H9 (cell line): Measurements from ENCODE around the gene EHD4. TPM values are rescaled to one million over a fixed set of nuclear protein-coding genes. Genes with fewer than 3 reads are reported as not detected.

ENCODE experiments used
- DNase-seq: peaks from one replicate; pipeline ENCODE4 v3.0.0-alpha.2; 2017
- H2AFZ ChIP-seq: one replicate; pipeline ENCODE4 v1.6.1; 2013; ENCODE audit warnings: mild to moderate bottlenecking, low read length, control low read depth, moderate library complexity
- H2AK5ac ChIP-seq: 2 replicates; pipeline ENCODE4 v1.6.1; 2013; ENCODE audit warnings: low read length, control low read depth, mixed read lengths; ENCODE audit not compliant: insufficient read length
- H2BK120ac ChIP-seq: one replicate; pipeline ENCODE4 v1.6.1; 2013; ENCODE audit warnings: low read depth, mild to moderate bottlenecking, low read length, control low read depth, inconsistent platforms; ENCODE audit not compliant: poor library complexity, severe bottlenecking
- H2BK12ac ChIP-seq: 2 replicates; pipeline ENCODE4 v1.6.1; 2013; ENCODE audit warnings: low read length, control low read depth, mixed read lengths, low read depth; ENCODE audit not compliant: insufficient read length
- H2BK15ac ChIP-seq: 2 replicates; pipeline ENCODE4 v1.6.1; 2013; ENCODE audit warnings: low read depth, low read length, control low read depth
- H2BK20ac ChIP-seq: one replicate; pipeline ENCODE4 v1.6.1; 2013; ENCODE audit warnings: low read depth, mild to moderate bottlenecking, low read length, control low read depth, inconsistent platforms; ENCODE audit not compliant: poor library complexity, severe bottlenecking
- H2BK5ac ChIP-seq: 2 replicates; pipeline ENCODE4 v1.6.1; 2013; ENCODE audit warnings: low read length, control low read depth, mixed read lengths; ENCODE audit not compliant: insufficient read length
- H3K14ac ChIP-seq: 2 replicates; pipeline ENCODE4 v1.6.1; 2013; ENCODE audit warnings: low read length, control low read depth; ENCODE audit not compliant: insufficient read depth
- H3K18ac ChIP-seq: 2 replicates; pipeline ENCODE4 v1.6.1; 2013; ENCODE audit warnings: low read depth, mild to moderate bottlenecking, mixed read lengths, low read length, control low read depth; ENCODE audit not compliant: insufficient read length
- H3K23ac ChIP-seq: 2 replicates; pipeline ENCODE4 v1.6.1; 2013; ENCODE audit warnings: low read length, control low read depth, mixed read lengths, low read depth; ENCODE audit not compliant: insufficient read length
- H3K23me2 ChIP-seq: 2 replicates; pipeline ENCODE4 v1.6.1; 2013; ENCODE audit warnings: low read depth, mild to moderate bottlenecking, mixed read lengths, low read length, control low read depth; ENCODE audit not compliant: insufficient read length, poor library complexity, severe bottlenecking
- H3K27ac ChIP-seq: 2 replicates; pipeline ENCODE4 v1.5.1; 2013; ENCODE audit warnings: low read length, control low read depth, mixed read lengths, low read depth; ENCODE audit not compliant: insufficient read length
- H3K27me3 ChIP-seq: 2 replicates; pipeline ENCODE4 v1.6.1; 2013; ENCODE audit warnings: low read length, control low read depth, inconsistent platforms; ENCODE audit not compliant: insufficient read depth
- H3K4ac ChIP-seq: 2 replicates; pipeline ENCODE4 v1.6.1; 2013; ENCODE audit warnings: low read depth, mild to moderate bottlenecking, control low read depth, inconsistent platforms, low read length, moderate library complexity
- H3K4me1 ChIP-seq: 2 replicates; pipeline ENCODE4 v1.6.1; 2013; ENCODE audit warnings: low read length, control low read depth, inconsistent platforms; ENCODE audit not compliant: insufficient read depth
- H3K4me2 ChIP-seq: 2 replicates; pipeline ENCODE4 v1.6.1; 2013; ENCODE audit warnings: low read length, control low read depth, mixed read lengths; ENCODE audit not compliant: insufficient read length, insufficient read depth
- H3K56ac ChIP-seq: 2 replicates; pipeline ENCODE4 v1.6.1; 2013; ENCODE audit warnings: low read depth, mild to moderate bottlenecking, mixed read lengths, low read length, control low read depth; ENCODE audit not compliant: insufficient read length
- H3K79me1 ChIP-seq: 2 replicates; pipeline ENCODE4 v1.6.1; 2013; ENCODE audit warnings: low read depth, mild to moderate bottlenecking, moderate library complexity, low read length, control low read depth, inconsistent platforms; ENCODE audit not compliant: insufficient read depth, poor library complexity, severe bottlenecking
- H3K79me2 ChIP-seq: 2 replicates; pipeline ENCODE4 v1.6.1; 2013; ENCODE audit warnings: low read length, control low read depth, inconsistent platforms; ENCODE audit not compliant: insufficient read depth
- H3K9ac ChIP-seq: 2 replicates; pipeline ENCODE4 v1.6.1; 2013; ENCODE audit warnings: low read length, control low read depth, mixed read lengths; ENCODE audit not compliant: insufficient read length; ENCODE audit errors: extremely low read depth
- H3K9me3 ChIP-seq: one replicate; pipeline ENCODE4 v1.6.1; 2013; ENCODE audit warnings: low read depth, low read length, inconsistent platforms; ENCODE audit not compliant: control insufficient read depth
- H3T11ph ChIP-seq: one replicate; pipeline ENCODE4 v1.6.1; 2013; ENCODE audit warnings: mild to moderate bottlenecking, low read length, control low read depth, inconsistent platforms
- H4K20me1 ChIP-seq: one replicate; pipeline ENCODE4 v1.6.1; 2013; ENCODE audit not compliant: control insufficient read depth, insufficient read length, insufficient read depth
- H4K5ac ChIP-seq: 2 replicates; pipeline ENCODE4 v1.6.1; 2013; ENCODE audit warnings: low read depth, mild to moderate bottlenecking, mixed read lengths, low read length, control low read depth; ENCODE audit not compliant: insufficient read length
- H4K8ac ChIP-seq: replicated peaks from 2 replicates; pipeline ENCODE4 v1.6.1; 2013; ENCODE audit warnings: low read length, control low read depth, mixed read lengths, low read depth; ENCODE audit not compliant: insufficient read length
- H4K91ac ChIP-seq: 2 replicates; pipeline ENCODE4 v1.6.1; 2013; ENCODE audit warnings: low read depth, mild to moderate bottlenecking, moderate library complexity, mixed read lengths, low read length, control low read depth; ENCODE audit not compliant: insufficient read length
- H3K27ac Mint-ChIP-seq, 3 experiments: 2 replicates in 2 of 3; 3 replicates in 1 of 3; pipeline ENCODE4 v1.8.0; 2020 to 2021; ENCODE audit warnings: mixed read lengths in 3 of 3, mild to moderate bottlenecking in 1 of 3, moderate library complexity in 1 of 3
- H3K27me3 Mint-ChIP-seq: 2 replicates; pipeline ENCODE4 v1.8.0; 2021; ENCODE audit warnings: low read depth, mild to moderate bottlenecking, moderate library complexity, mixed read lengths
- H3K36me3 Mint-ChIP-seq, 3 experiments: 2 replicates in 2 of 3; 3 replicates in 1 of 3; pipeline ENCODE4 v1.8.0; 2020 to 2021; ENCODE audit warnings: low read depth in 3 of 3, mixed read lengths in 3 of 3; ENCODE audit not compliant: insufficient read depth in 1 of 3
- H3K4me1 Mint-ChIP-seq, 2 experiments: 2 replicates each; pipeline ENCODE4 v1.8.0; 2020; ENCODE audit warnings: mixed read lengths in 2 of 2
- H3K4me3 Mint-ChIP-seq, 2 experiments: 2 replicates in 1 of 2; 3 replicates in 1 of 2; pipeline ENCODE4 v1.8.0; 2020 to 2021; ENCODE audit warnings: mild to moderate bottlenecking in 2 of 2, mixed read lengths in 2 of 2, moderate library complexity in 1 of 2
- H3K9me3 Mint-ChIP-seq, 2 experiments: 2 replicates in 1 of 2; 3 replicates in 1 of 2; pipeline ENCODE4 v1.8.0; 2020; ENCODE audit warnings: mild to moderate bottlenecking in 2 of 2, mixed read lengths in 2 of 2, moderate library complexity in 1 of 2
- WGBS: extraction: QIAGEN DNeasy Blood & Tissue Kit; methylation state at CpG from one replicate; pipeline ENCODE4 v1.1.7; 2013; ENCODE audit warnings: missing lambda C conversion rate, low lambda C conversion rate, mixed read lengths; ENCODE audit not compliant: insufficient read length; ENCODE audit errors: extremely low coverage; 5-methylcytosine and 5-hydroxymethylcytosine counted together
- total RNA-seq: library from RNA; stranded (reverse); gene quantifications from 2 replicates; pipeline ENCODE4 v1.2.1, GENCODE V29; 2021
- TF ChIP-seq, protein P1 (sequence below): fragments of 200-600 bp; sonication (generic); conservative IDR thresholded peaks from 3 replicates; pipeline ENCODE4 v1.8.0; 2021; ENCODE audit warnings: antibody characterized with exemption, mild to moderate bottlenecking

EHD4 gene
- total RNA-seq, 1 experiment from 2014 or later: 22.9 TPM

DNA sequence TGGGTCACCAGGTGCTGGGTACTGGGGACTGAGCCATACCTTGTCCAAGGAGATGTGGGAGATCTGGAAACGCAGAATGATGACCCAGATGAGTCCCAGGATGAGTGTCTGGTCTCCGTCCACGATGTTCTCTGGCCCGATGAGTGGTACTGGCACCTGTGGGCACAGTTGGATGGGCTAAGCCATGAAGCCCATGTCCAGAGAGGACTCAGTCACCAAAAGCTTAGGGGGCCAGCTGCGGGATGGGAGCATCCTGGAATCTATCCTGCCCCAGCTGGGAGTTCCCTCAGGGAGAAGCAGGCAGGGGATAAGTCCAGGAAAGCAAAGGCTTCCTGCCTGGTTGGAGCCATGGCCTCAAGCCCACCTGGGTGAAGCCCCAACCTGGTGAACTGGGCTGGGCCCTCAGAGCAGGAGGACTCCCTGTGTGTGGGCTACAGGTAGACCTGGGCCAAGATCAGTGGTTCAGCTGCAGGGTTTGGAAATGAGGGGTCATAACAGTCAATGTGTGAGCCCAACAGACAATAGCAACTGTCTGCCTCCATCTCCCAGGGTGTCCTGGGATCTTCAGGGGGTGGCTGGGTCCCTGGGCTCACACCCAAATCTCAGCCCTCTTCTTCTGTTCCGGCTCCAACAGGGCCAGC is 82.2 kb downstream of the EHD4 start:
- peaks cover 11 to 14% of the 10 kb centered on the region in 2 experiments for H3K4me1 Mint-ChIP-seq
- H2AFZ ChIP-seq: no peak overlapping the region
- no peak overlapping the region for H3K18ac ChIP-seq
- no peak overlapping the region for H2BK12ac ChIP-seq
- H3K27me3 Mint-ChIP-seq: peaks cover 1% of the 10 kb centered on the region; the same call in 1 of the 2 replicates
- H3K23ac ChIP-seq: no peak overlapping the region
- no peak overlapping the region for H3K9ac ChIP-seq
- H3K36me3 Mint-ChIP-seq: no peaks in the 10 kb centered on the region; a peak in 1 of 7 replicates
- H3K56ac ChIP-seq: no peak overlapping the region
- H4K5ac ChIP-seq: no peak overlapping the region
- no peak overlapping the region for H3K4me3 Mint-ChIP-seq
- no peak overlapping the region for H2BK15ac ChIP-seq
- no peaks in the 10 kb centered on the region for H3K23me2 ChIP-seq
- no peak overlapping the region for H3K27ac ChIP-seq
- no peaks in the 10 kb centered on the region for H4K20me1 ChIP-seq
- H2BK20ac ChIP-seq: no peak overlapping the region
- H2AK5ac ChIP-seq: no peak overlapping the region
- H3K27ac Mint-ChIP-seq: no peak overlapping the region
- no peaks in the 10 kb centered on the region for H3K4me1 ChIP-seq
- TF ChIP-seq, protein P1, sequence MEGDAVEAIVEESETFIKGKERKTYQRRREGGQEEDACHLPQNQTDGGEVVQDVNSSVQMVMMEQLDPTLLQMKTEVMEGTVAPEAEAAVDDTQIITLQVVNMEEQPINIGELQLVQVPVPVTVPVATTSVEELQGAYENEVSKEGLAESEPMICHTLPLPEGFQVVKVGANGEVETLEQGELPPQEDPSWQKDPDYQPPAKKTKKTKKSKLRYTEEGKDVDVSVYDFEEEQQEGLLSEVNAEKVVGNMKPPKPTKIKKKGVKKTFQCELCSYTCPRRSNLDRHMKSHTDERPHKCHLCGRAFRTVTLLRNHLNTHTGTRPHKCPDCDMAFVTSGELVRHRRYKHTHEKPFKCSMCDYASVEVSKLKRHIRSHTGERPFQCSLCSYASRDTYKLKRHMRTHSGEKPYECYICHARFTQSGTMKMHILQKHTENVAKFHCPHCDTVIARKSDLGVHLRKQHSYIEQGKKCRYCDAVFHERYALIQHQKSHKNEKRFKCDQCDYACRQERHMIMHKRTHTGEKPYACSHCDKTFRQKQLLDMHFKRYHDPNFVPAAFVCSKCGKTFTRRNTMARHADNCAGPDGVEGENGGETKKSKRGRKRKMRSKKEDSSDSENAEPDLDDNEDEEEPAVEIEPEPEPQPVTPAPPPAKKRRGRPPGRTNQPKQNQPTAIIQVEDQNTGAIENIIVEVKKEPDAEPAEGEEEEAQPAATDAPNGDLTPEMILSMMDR: no peak
- no peaks in the 10 kb centered on the region; a peak in 1 of 5 replicates for H3K9me3 Mint-ChIP-seq
- H2BK120ac ChIP-seq: no peak overlapping the region
- no peaks in the 10 kb centered on the region for H3K9me3 ChIP-seq
- no peak for DNase-seq
- no peaks in the 10 kb centered on the region for H3K27me3 ChIP-seq
- no peak overlapping the region for H4K8ac ChIP-seq
- no peak overlapping the region for H3K4me2 ChIP-seq
- no peaks in the 10 kb centered on the region for H3K79me1 ChIP-seq
- H3T11ph ChIP-seq: no peak overlapping the region
- H3K79me2 ChIP-seq: no peaks in the 10 kb centered on the region
- no CpG with 5 or more reads among the region's 6 CpGs for WGBS
- no peak overlapping the region for H3K4ac ChIP-seq
- no peak overlapping the region for H2BK5ac ChIP-seq
- H3K14ac ChIP-seq: no peak overlapping the region; the same call in 1 of the 2 replicates
- H4K91ac ChIP-seq: no peak overlapping the region
